H9 (cell line): ENCODE measurements around the gene TRPM1. TPM values are rescaled to one million over a fixed set of nuclear protein-coding genes. Genes with fewer than 3 reads are reported as not detected.
A peak's percentile ranks its signal among the peaks of the same experiment; 100 is the strongest.

ENCODE experiments used
- DNase-seq: peaks from one replicate; pipeline ENCODE4 v3.0.0-alpha.2; 2017
- H2AFZ ChIP-seq: one replicate; pipeline ENCODE4 v1.6.1; 2013; ENCODE audit warnings: mild to moderate bottlenecking, low read length, control low read depth, moderate library complexity
- H2AK5ac ChIP-seq: 2 replicates; pipeline ENCODE4 v1.6.1; 2013; ENCODE audit warnings: low read length, control low read depth, mixed read lengths; ENCODE audit not compliant: insufficient read length
- H2BK120ac ChIP-seq: one replicate; pipeline ENCODE4 v1.6.1; 2013; ENCODE audit warnings: low read depth, mild to moderate bottlenecking, low read length, control low read depth, inconsistent platforms; ENCODE audit not compliant: poor library complexity, severe bottlenecking
- H2BK12ac ChIP-seq: 2 replicates; pipeline ENCODE4 v1.6.1; 2013; ENCODE audit warnings: low read length, control low read depth, mixed read lengths, low read depth; ENCODE audit not compliant: insufficient read length
- H2BK15ac ChIP-seq: 2 replicates; pipeline ENCODE4 v1.6.1; 2013; ENCODE audit warnings: low read depth, low read length, control low read depth
- H2BK20ac ChIP-seq: one replicate; pipeline ENCODE4 v1.6.1; 2013; ENCODE audit warnings: low read depth, mild to moderate bottlenecking, low read length, control low read depth, inconsistent platforms; ENCODE audit not compliant: poor library complexity, severe bottlenecking
- H2BK5ac ChIP-seq: 2 replicates; pipeline ENCODE4 v1.6.1; 2013; ENCODE audit warnings: low read length, control low read depth, mixed read lengths; ENCODE audit not compliant: insufficient read length
- H3K14ac ChIP-seq: 2 replicates; pipeline ENCODE4 v1.6.1; 2013; ENCODE audit warnings: low read length, control low read depth; ENCODE audit not compliant: insufficient read depth
- H3K18ac ChIP-seq: 2 replicates; pipeline ENCODE4 v1.6.1; 2013; ENCODE audit warnings: low read depth, mild to moderate bottlenecking, mixed read lengths, low read length, control low read depth; ENCODE audit not compliant: insufficient read length
- H3K23ac ChIP-seq: 2 replicates; pipeline ENCODE4 v1.6.1; 2013; ENCODE audit warnings: low read length, control low read depth, mixed read lengths, low read depth; ENCODE audit not compliant: insufficient read length
- H3K23me2 ChIP-seq: 2 replicates; pipeline ENCODE4 v1.6.1; 2013; ENCODE audit warnings: low read depth, mild to moderate bottlenecking, mixed read lengths, low read length, control low read depth; ENCODE audit not compliant: insufficient read length, poor library complexity, severe bottlenecking
- H3K27ac ChIP-seq: 2 replicates; pipeline ENCODE4 v1.5.1; 2013; ENCODE audit warnings: low read length, control low read depth, mixed read lengths, low read depth; ENCODE audit not compliant: insufficient read length
- H3K27me3 ChIP-seq: 2 replicates; pipeline ENCODE4 v1.6.1; 2013; ENCODE audit warnings: low read length, control low read depth, inconsistent platforms; ENCODE audit not compliant: insufficient read depth
- H3K4ac ChIP-seq: 2 replicates; pipeline ENCODE4 v1.6.1; 2013; ENCODE audit warnings: low read depth, mild to moderate bottlenecking, control low read depth, inconsistent platforms, low read length, moderate library complexity
- H3K4me1 ChIP-seq: 2 replicates; pipeline ENCODE4 v1.6.1; 2013; ENCODE audit warnings: low read length, control low read depth, inconsistent platforms; ENCODE audit not compliant: insufficient read depth
- H3K4me2 ChIP-seq: 2 replicates; pipeline ENCODE4 v1.6.1; 2013; ENCODE audit warnings: low read length, control low read depth, mixed read lengths; ENCODE audit not compliant: insufficient read length, insufficient read depth
- H3K56ac ChIP-seq: 2 replicates; pipeline ENCODE4 v1.6.1; 2013; ENCODE audit warnings: low read depth, mild to moderate bottlenecking, mixed read lengths, low read length, control low read depth; ENCODE audit not compliant: insufficient read length
- H3K79me1 ChIP-seq: 2 replicates; pipeline ENCODE4 v1.6.1; 2013; ENCODE audit warnings: low read depth, mild to moderate bottlenecking, moderate library complexity, low read length, control low read depth, inconsistent platforms; ENCODE audit not compliant: insufficient read depth, poor library complexity, severe bottlenecking
- H3K79me2 ChIP-seq: 2 replicates; pipeline ENCODE4 v1.6.1; 2013; ENCODE audit warnings: low read length, control low read depth, inconsistent platforms; ENCODE audit not compliant: insufficient read depth
- H3K9ac ChIP-seq: 2 replicates; pipeline ENCODE4 v1.6.1; 2013; ENCODE audit warnings: low read length, control low read depth, mixed read lengths; ENCODE audit not compliant: insufficient read length; ENCODE audit errors: extremely low read depth
- H3K9me3 ChIP-seq: one replicate; pipeline ENCODE4 v1.6.1; 2013; ENCODE audit warnings: low read depth, low read length, inconsistent platforms; ENCODE audit not compliant: control insufficient read depth
- H3T11ph ChIP-seq: one replicate; pipeline ENCODE4 v1.6.1; 2013; ENCODE audit warnings: mild to moderate bottlenecking, low read length, control low read depth, inconsistent platforms
- H4K20me1 ChIP-seq: one replicate; pipeline ENCODE4 v1.6.1; 2013; ENCODE audit not compliant: control insufficient read depth, insufficient read length, insufficient read depth
- H4K5ac ChIP-seq: 2 replicates; pipeline ENCODE4 v1.6.1; 2013; ENCODE audit warnings: low read depth, mild to moderate bottlenecking, mixed read lengths, low read length, control low read depth; ENCODE audit not compliant: insufficient read length
- H4K8ac ChIP-seq: replicated peaks from 2 replicates; pipeline ENCODE4 v1.6.1; 2013; ENCODE audit warnings: low read length, control low read depth, mixed read lengths, low read depth; ENCODE audit not compliant: insufficient read length
- H4K91ac ChIP-seq: 2 replicates; pipeline ENCODE4 v1.6.1; 2013; ENCODE audit warnings: low read depth, mild to moderate bottlenecking, moderate library complexity, mixed read lengths, low read length, control low read depth; ENCODE audit not compliant: insufficient read length
- H3K27ac Mint-ChIP-seq, 3 experiments: 2 replicates in 2 of 3; 3 replicates in 1 of 3; pipeline ENCODE4 v1.8.0; 2020 to 2021; ENCODE audit warnings: mixed read lengths in 3 of 3, mild to moderate bottlenecking in 1 of 3, moderate library complexity in 1 of 3
- H3K27me3 Mint-ChIP-seq: 2 replicates; pipeline ENCODE4 v1.8.0; 2021; ENCODE audit warnings: low read depth, mild to moderate bottlenecking, moderate library complexity, mixed read lengths
- H3K36me3 Mint-ChIP-seq, 3 experiments: 2 replicates in 2 of 3; 3 replicates in 1 of 3; pipeline ENCODE4 v1.8.0; 2020 to 2021; ENCODE audit warnings: low read depth in 3 of 3, mixed read lengths in 3 of 3; ENCODE audit not compliant: insufficient read depth in 1 of 3
- H3K4me1 Mint-ChIP-seq, 2 experiments: 2 replicates each; pipeline ENCODE4 v1.8.0; 2020; ENCODE audit warnings: mixed read lengths in 2 of 2
- H3K4me3 Mint-ChIP-seq, 2 experiments: 2 replicates in 1 of 2; 3 replicates in 1 of 2; pipeline ENCODE4 v1.8.0; 2020 to 2021; ENCODE audit warnings: mild to moderate bottlenecking in 2 of 2, mixed read lengths in 2 of 2, moderate library complexity in 1 of 2
- H3K9me3 Mint-ChIP-seq, 2 experiments: 2 replicates in 1 of 2; 3 replicates in 1 of 2; pipeline ENCODE4 v1.8.0; 2020; ENCODE audit warnings: mild to moderate bottlenecking in 2 of 2, mixed read lengths in 2 of 2, moderate library complexity in 1 of 2
- CTCF ChIP-seq: fragments of 200-600 bp; sonication (generic); conservative IDR thresholded peaks from 3 replicates; pipeline ENCODE4 v1.8.0; 2021; ENCODE audit warnings: antibody characterized with exemption, mild to moderate bottlenecking
- WGBS: extraction: QIAGEN DNeasy Blood & Tissue Kit; methylation state at CpG from one replicate; pipeline ENCODE4 v1.1.7; 2013; ENCODE audit warnings: missing lambda C conversion rate, low lambda C conversion rate, mixed read lengths; ENCODE audit not compliant: insufficient read length; ENCODE audit errors: extremely low coverage; 5-methylcytosine and 5-hydroxymethylcytosine counted together
- total RNA-seq: library from RNA; stranded (reverse); gene quantifications from 2 replicates; pipeline ENCODE4 v1.2.1, GENCODE V29; 2021

TRPM1 gene
- total RNA-seq, 1 experiment from 2014 or later: not detected

DNA sequence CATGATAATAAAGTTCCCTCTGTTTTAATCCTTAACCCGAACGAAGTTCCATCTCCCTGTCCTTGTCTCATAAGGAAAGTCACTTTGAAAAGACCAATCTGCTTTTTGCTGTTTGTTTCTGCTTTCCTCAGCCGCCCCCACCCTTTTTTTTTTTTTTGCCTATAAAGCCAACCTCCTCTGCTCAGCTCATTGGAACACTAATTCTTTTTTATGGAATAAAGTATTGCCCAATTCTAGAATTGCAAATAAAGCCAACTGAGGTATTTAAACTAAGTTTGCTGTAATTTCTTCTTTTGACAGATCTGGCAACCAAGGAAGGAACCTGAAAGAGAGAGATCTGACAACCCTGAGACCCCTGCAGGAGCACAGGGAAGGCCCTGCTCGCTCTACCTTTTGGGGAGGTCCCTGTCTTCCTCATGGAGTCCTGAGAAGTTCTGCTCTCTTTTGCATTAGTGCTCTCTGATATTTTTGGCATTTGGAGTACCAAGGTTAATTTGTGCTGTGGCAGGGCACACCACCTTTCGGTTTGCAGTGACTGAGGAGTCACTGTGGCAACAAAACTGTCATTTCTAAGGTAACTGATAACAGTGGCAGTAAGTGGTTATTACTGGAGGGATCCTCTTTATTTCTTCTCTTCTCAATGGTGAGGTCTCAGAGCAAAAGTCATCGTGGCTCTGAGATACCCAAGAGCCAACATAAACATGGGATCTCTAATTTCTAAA, 35.2 kb upstream of the TRPM1 start:
- Histone ChIP-seq H3K18ac (no peak overlapping the region), H4K91ac (no peak overlapping the region), H3K14ac (no peak overlapping the region), H2BK20ac (no peak overlapping the region), H2BK12ac (no peak overlapping the region), H3K9ac (no peak overlapping the region), H3K4me2 (no peak overlapping the region), H3K27me3 (no peaks in the 10 kb centered on the region), H3K79me2 (no peaks in the 10 kb centered on the region), H3K9me3 (peaks cover 9% of the 10 kb centered on the region), H3K27ac (no peak overlapping the region), H3K23ac (no peak overlapping the region), H3K56ac (no peak overlapping the region), H2AK5ac (no peak overlapping the region), H2BK120ac (no peak overlapping the region), H2BK15ac (no peak overlapping the region), H3K79me1 (no peaks in the 10 kb centered on the region), H4K20me1 (no peaks in the 10 kb centered on the region), H2BK5ac (no peak overlapping the region), H3T11ph (no peak overlapping the region), H3K4me1 (peaks cover 3% of the 10 kb centered on the region; the same call in 1 of the 2 replicates), H3K23me2 (no peaks in the 10 kb centered on the region), H4K5ac (no peak overlapping the region), H3K4ac (no peak overlapping the region), H2AFZ (no peak overlapping the region), H4K8ac (no peak overlapping the region)
- no peaks in the 10 kb centered on the region; the same call in 1 of the 2 replicates for H3K27me3 Mint-ChIP-seq
- no peak for TF ChIP-seq CTCF
- H3K4me3 Mint-ChIP-seq: no peak overlapping the region
- no CpG with 5 or more reads among the region's 6 CpGs for whole genome bisulfite sequencing
- peaks cover 0 to 25% (median 13%) of the 10 kb centered on the region in 3 experiments; a peak in 6 of 7 replicates for H3K36me3 Mint-ChIP-seq
- H3K27ac Mint-ChIP-seq: peak overlapping the region in 2 of 3 experiments; percentile 31 to 56; a peak in 3 of 7 replicates
- peaks cover 23 to 36% of the 10 kb centered on the region in 2 experiments for H3K4me1 Mint-ChIP-seq
- H3K9me3 Mint-ChIP-seq: peaks cover 26% of the 10 kb centered on the region in 2 experiments
- no peak for DNase-seq
